A549 (cell line): Measurements from ENCODE around the gene OPRM1. TPM values are rescaled to one million over a fixed set of nuclear protein-coding genes. Genes with fewer than 3 reads are reported as not detected.

Experiments used
- ATAC-seq, 2 experiments: fragments of 200-7000 bp in 1 of 2; fragments of >200 bp in 1 of 2; cut with Nextera tagmentation in 1 of 2; cut with Tn5 transposase in 1 of 2; 3 replicates each; pipeline versions ENCODE4 v1.8.0 to v1.9.1; 2018 to 2020; ENCODE audit warnings: mild to moderate bottlenecking in 1 of 2, moderate library complexity in 1 of 2
- CTCF ChIA-PET: fragments of 300-600 bp; sonication (Branson Sonifier 250); formaldehyde crosslinking; extraction: SDS; loops from one replicate; lab custom pipeline; 2021; ENCODE audit warnings: antibody characterized with exemption, inconsistent platforms; lab: Yijun Ruan, JAX
- POLR2A ChIA-PET: fragments of 350-600 bp; formaldehyde crosslinking; extraction: SDS; loops from one replicate; lab custom pipeline; 2021; ENCODE audit warnings: antibody characterized with exemption, inconsistent platforms; lab: Yijun Ruan, JAX
- DNase-seq, 2 experiments: peaks; one replicate each; pipeline versions ENCODE4 v3.0.0 to v3.0.0-alpha.2; 2011 to 2016; ENCODE audit warnings: low read depth in 1 of 2, low spot score in 1 of 2
- FAIRE-seq: peaks from 2 replicates; lab custom pipeline; 2011; peaks lifted over from hg19 to GRCh38; lab: Jason Lieb, UNC
- H3K27ac ChIP-seq, 2 experiments: fragments of >200 bp; sonication (Bioruptor Twin); formaldehyde crosslinking; 3 replicates each; pipeline ENCODE4 v1.5.1; 2016 to 2017
- H3K4me1 ChIP-seq: fragments of >200 bp; sonication (Bioruptor Twin); formaldehyde crosslinking; 3 replicates; pipeline ENCODE4 v1.6.1; 2016
- H3K4me2 ChIP-seq: fragments of >200 bp; sonication (Bioruptor Twin); formaldehyde crosslinking; 3 replicates; pipeline ENCODE4 v1.6.1; 2016
- H3K4me3 ChIP-seq: fragments of >200 bp; sonication (Bioruptor Twin); formaldehyde crosslinking; 3 replicates; pipeline ENCODE4 v1.5.1; 2016
- H3K9me3 ChIP-seq: fragments of >200 bp; sonication (Bioruptor Twin); formaldehyde crosslinking; 3 replicates; pipeline ENCODE4 v1.6.1; 2016
- BHLHE40 ChIP-seq: IDR thresholded peaks from 2 replicates; pipeline ENCODE4 v1.6.1; 2012; ENCODE audit warnings: low read depth, low read length, inconsistent platforms
- CBX2 ChIP-seq: fragments of 200-600 bp; sonication (generic); IDR thresholded peaks from 2 replicates; pipeline ENCODE4 v1.6.1; 2016; ENCODE audit warnings: low read depth, mild to moderate bottlenecking, borderline replicate concordance
- CBX8 ChIP-seq: fragments of 200-600 bp; sonication (generic); IDR thresholded peaks from 2 replicates; pipeline ENCODE4 v1.6.1; 2016
- CHD2 ChIP-seq: fragments of 150-350 bp; IDR thresholded peaks from 2 replicates; pipeline ENCODE4 v1.6.1; 2014; ENCODE audit warnings: low read length; ENCODE audit not compliant: partially characterized antibody
- CHD4 ChIP-seq: fragments of 200-600 bp; sonication (generic); IDR thresholded peaks from 2 replicates; pipeline ENCODE4 v1.6.1; 2016; ENCODE audit warnings: antibody characterized with exemption, mild to moderate bottlenecking, borderline replicate concordance
- EHF ChIP-seq: fragments of 250-450 bp; sonication (Bioruptor Pico); IDR thresholded peaks from 2 replicates; pipeline ENCODE4 v1.5.0; 2020; ENCODE audit warnings: mild to moderate bottlenecking
- EHMT2 ChIP-seq: fragments of 200-600 bp; sonication (generic); IDR thresholded peaks from 2 replicates; pipeline ENCODE4 v1.6.1; 2016; ENCODE audit warnings: antibody characterized with exemption, low read depth, mild to moderate bottlenecking, moderate library complexity
- ESRRA ChIP-seq: fragments of 150-350 bp; IDR thresholded peaks from 2 replicates; pipeline ENCODE4 v1.6.1; 2014; ENCODE audit warnings: mild to moderate bottlenecking, low read length, borderline replicate concordance
- FOSL2 ChIP-seq, 2 experiments: fragments of 450-650 bp in 1 of 2; fragments of >200 bp in 1 of 2; sonication (Bioruptor Twin) in 1 of 2; formaldehyde crosslinking; IDR thresholded peaks; 2 replicates each; pipeline versions ENCODE4 v1.5.0 to v1.6.1; 2016 to 2020; ENCODE audit warnings: mild to moderate bottlenecking in 1 of 2, moderate library complexity in 1 of 2
- GATA3 ChIP-seq: IDR thresholded peaks from 2 replicates; pipeline ENCODE4 v1.6.1; 2012; ENCODE audit warnings: borderline replicate concordance
- HDAC2 ChIP-seq: fragments of 200-600 bp; sonication (generic); IDR thresholded peaks from 2 replicates; pipeline ENCODE4 v1.6.1; 2016
- HEYL ChIP-seq: fragments of 250-450 bp; sonication (Bioruptor Pico); IDR thresholded peaks from 2 replicates; pipeline ENCODE4 v1.8.0; 2021; ENCODE audit warnings: mild to moderate bottlenecking, moderate library complexity
- JUNB ChIP-seq: fragments of >200 bp; sonication (Bioruptor Twin); formaldehyde crosslinking; IDR thresholded peaks from 2 replicates; pipeline ENCODE4 v1.6.1; 2016
- KDM1A ChIP-seq: fragments of 200-600 bp; sonication (generic); IDR thresholded peaks from 2 replicates; pipeline ENCODE4 v1.6.1; 2016; ENCODE audit warnings: low read depth, mild to moderate bottlenecking
- MAZ ChIP-seq: fragments of 150-350 bp; IDR thresholded peaks from 2 replicates; pipeline ENCODE4 v1.6.1; 2014; ENCODE audit warnings: antibody characterized with exemption, low read depth, low read length, borderline replicate concordance
- MYC ChIP-seq: IDR thresholded peaks from 2 replicates; pipeline ENCODE4 v1.6.1; 2012; ENCODE audit warnings: mild to moderate bottlenecking, inconsistent platforms, low read length, improper control_type of control experiment, borderline replicate concordance
- NFE2L2 ChIP-seq: fragments of 150-350 bp; conservative IDR thresholded peaks from 2 replicates; pipeline ENCODE4 v1.6.1; 2014; ENCODE audit warnings: low read length
- NPAS2 ChIP-seq: fragments of 250-450 bp; sonication (Bioruptor Pico); IDR thresholded peaks from 2 replicates; pipeline ENCODE4 v1.8.0; 2022; ENCODE audit warnings: mild to moderate bottlenecking, moderate library complexity, borderline replicate concordance
- NR3C1 ChIP-seq: fragments of >200 bp; sonication (Bioruptor Twin); formaldehyde crosslinking; IDR thresholded peaks from 3 replicates; pipeline ENCODE4 v1.6.1; 2017
- PHF8 ChIP-seq: fragments of 200-600 bp; sonication (generic); IDR thresholded peaks from 2 replicates; pipeline ENCODE4 v1.6.1; 2016; ENCODE audit warnings: low read depth, mild to moderate bottlenecking, antibody characterized with exemption, moderate library complexity, borderline replicate concordance
- POLR2A ChIP-seq: IDR thresholded peaks from 2 replicates; pipeline ENCODE4 v1.6.1; 2012; ENCODE audit warnings: mild to moderate bottlenecking, low read length
- RNF2 ChIP-seq: fragments of 200-600 bp; sonication (generic); IDR thresholded peaks from 2 replicates; pipeline ENCODE4 v1.6.1; 2016; ENCODE audit warnings: low read depth, mild to moderate bottlenecking, antibody characterized with exemption, moderate library complexity, borderline replicate concordance
- SMC3 ChIP-seq: fragments of >200 bp; sonication (Bioruptor Twin); formaldehyde crosslinking; IDR thresholded peaks from 3 replicates; pipeline ENCODE4 v1.6.1; 2018; ENCODE audit warnings: inconsistent platforms
- TFCP2L1 ChIP-seq: fragments of 250-450 bp; sonication (Bioruptor Pico); IDR thresholded peaks from 2 replicates; pipeline ENCODE4 v1.5.0; 2021; ENCODE audit warnings: mild to moderate bottlenecking
- ZC3H11A ChIP-seq: fragments of 450-650 bp; IDR thresholded peaks from 2 replicates; pipeline ENCODE4 v1.6.1; 2014; ENCODE audit warnings: antibody characterized with exemption, mild to moderate bottlenecking
- ZFP36 ChIP-seq: fragments of 450-650 bp; IDR thresholded peaks from 2 replicates; pipeline ENCODE4 v1.6.1; 2014; ENCODE audit warnings: borderline replicate concordance; ENCODE audit not compliant: partially characterized antibody
- ZNF302 ChIP-seq: fragments of 250-450 bp; sonication (Bioruptor Pico); IDR thresholded peaks from 2 replicates; pipeline ENCODE4 v1.9.0; 2021; ENCODE audit warnings: inconsistent platforms, mild to moderate bottlenecking, moderate library complexity
- ZSCAN20 ChIP-seq: fragments of 250-450 bp; sonication (Bioruptor Pico); IDR thresholded peaks from 2 replicates; pipeline ENCODE4 v1.8.0; 2022; ENCODE audit warnings: mild to moderate bottlenecking, moderate library complexity
- WGBS: methylation state at CpG from one replicate; pipeline ENCODE4 v1.1.6; 2017; ENCODE audit errors: missing lambda C conversion rate; 5-methylcytosine and 5-hydroxymethylcytosine counted together
- polyA plus RNA-seq, 4 experiments: library from polyadenylated mRNA; depleted of rRNA in 3 of 4; stranded (reverse); fragments of >200 nt; fragmentation: RNase III in 1 of 4; extraction: RNeasy Plus Mini Kit Qiagen cat#74134 plus additional on column Dnase treatment in 1 of 4; gene quantifications; 2 replicates in 3 of 4; 3 replicates in 1 of 4; pipeline ENCODE4 v1.2.3, GENCODE V29; 2011 to 2017
- TF ChIP-seq, protein P1 (sequence below): fragments of >200 bp; sonication (Bioruptor Twin); formaldehyde crosslinking; IDR thresholded peaks from 2 replicates; pipeline ENCODE4 v1.6.1; 2016
- TF ChIP-seq, protein P2 (sequence below): IDR thresholded peaks from 2 replicates; pipeline ENCODE4 v1.6.1; 2012; ENCODE audit warnings: low read depth, borderline replicate concordance

The OPRM1 gene
- polyA plus RNA-seq, 2 of the 4 experiments (the other 2 are of a cell fraction), result not detected

DNA sequence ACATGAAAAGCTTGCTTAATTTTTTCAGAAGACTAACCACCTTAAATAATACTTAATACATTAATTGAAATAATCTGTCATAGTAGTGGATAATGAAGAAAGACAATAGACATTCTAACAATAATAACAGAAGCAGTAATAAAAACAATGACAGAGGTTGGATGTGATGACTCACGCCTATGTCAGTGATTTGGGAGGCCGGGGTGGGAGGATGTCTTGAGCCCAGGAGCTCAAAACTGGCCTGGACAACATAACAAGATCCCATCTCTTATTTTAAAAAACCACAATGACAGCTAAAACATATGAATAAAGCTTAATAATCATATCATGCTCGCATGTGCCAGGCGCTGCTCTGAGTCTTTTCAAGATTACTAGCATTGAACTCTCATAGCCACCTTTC lies 212.1 kb downstream of the OPRM1 start (continued):
- TF ChIP-seq, protein P1, sequence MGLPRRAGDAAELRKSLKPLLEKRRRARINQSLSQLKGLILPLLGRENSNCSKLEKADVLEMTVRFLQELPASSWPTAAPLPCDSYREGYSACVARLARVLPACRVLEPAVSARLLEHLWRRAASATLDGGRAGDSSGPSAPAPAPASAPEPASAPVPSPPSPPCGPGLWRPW, result no peak
- TF ChIP-seq JUNB (no peak), EHF (CRISPR knock-in tag) (no peak), CBX2 (no peak), MAZ (no peak), HEYL (CRISPR knock-in tag) (no peak), NPAS2 (no peak), ZNF302 (no peak)

DNA sequence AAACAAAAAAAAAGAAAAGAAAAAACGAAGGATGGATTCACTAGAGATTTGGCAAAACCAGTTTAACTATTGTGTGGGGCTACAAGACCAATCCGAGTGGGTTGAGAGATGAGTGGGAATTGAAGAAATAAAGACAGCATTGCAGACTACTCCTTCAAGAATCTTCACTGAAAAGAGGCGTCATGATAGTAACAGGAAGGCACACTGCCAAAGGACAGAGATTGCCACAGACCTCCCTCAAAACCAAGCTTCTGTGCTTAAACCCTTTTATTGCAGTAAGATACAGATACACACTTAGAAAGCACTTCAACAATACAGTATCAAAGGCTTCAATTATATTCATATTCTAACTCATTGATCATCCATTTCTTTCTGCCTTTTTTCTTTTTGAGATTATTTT lies 213.6 kb downstream of the OPRM1 start:
- ATAC-seq, result no peak
- TF ChIP-seq TFCP2L1 (CRISPR knock-in tag), result no peak
- no peak for TF ChIP-seq SMC3
- TF ChIP-seq, protein P1, result no peak
- no peak for TF ChIP-seq EHMT2
- no peak for TF ChIP-seq CBX8
- TF ChIP-seq NPAS2, result no peak
- TF ChIP-seq CHD4, result no peak
- no peak for TF ChIP-seq JUNB
- no peak for TF ChIP-seq POLR2A
- no peak for TF ChIP-seq NFE2L2
- no peak for TF ChIP-seq MYC
- no peak for TF ChIP-seq GATA3
- no peak for TF ChIP-seq FOSL2 (IDR thresholded peaks at IDR 0.05)
- TF ChIP-seq FOSL2 (CRISPR knock-in tag; IDR thresholded peaks at IDR 0.05), result no peak
- TF ChIP-seq ESRRA, result no peak
- no peak for TF ChIP-seq ZFP36
- TF ChIP-seq, all 56 proteins: peak for 0

DNA sequence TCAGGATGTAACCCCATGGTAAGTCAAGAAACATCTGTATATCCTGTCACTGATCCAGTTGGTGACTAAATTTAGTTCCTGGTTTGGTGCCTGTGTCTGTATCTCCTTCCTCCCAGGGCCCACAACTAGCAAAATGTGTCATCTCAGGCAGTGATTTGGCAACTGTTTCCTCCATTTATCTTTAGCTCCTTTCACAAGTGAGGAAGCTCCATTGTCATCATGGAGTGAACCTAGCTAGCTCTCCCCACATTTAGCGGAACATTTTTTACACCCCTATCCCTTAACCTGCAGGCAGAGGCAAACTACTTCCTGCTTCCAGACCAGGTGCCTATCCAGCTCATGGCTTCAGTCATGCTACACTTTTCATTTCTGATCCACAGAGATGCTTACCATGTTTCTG lies 218.0 kb downstream of the OPRM1 start:
- 81% methylated on average over 1 of the region's 1 CpG for WGBS
- Histone ChIP-seq H3K9me3 (0 out of 3 replicates have a peak, but pooled peaks cover 2% of the 10 kb centered on the region), H3K4me3 (no peak overlapping the region), H3K4me1 (no peaks in the 10 kb centered on the region), H3K27ac (no peak overlapping the region), H3K4me2 (no peak overlapping the region)
- FAIRE-seq (no peak), ATAC-seq (no peak), DNase-seq (no peak)
- CTCF ChIA-PET, result interaction anchor here (0.6 kb wide), 1 partner anchor 104 kb away, joined by 4 read pairs; no protein-coding TSS in a partner anchor
- no peak for TF ChIP-seq HDAC2
- TF ChIP-seq CHD2, result no peak
- TF ChIP-seq KDM1A, result no peak
- no peak for TF ChIP-seq CHD4
- TF ChIP-seq PHF8, result no peak
- TF ChIP-seq ZFP36, result no peak
- TF ChIP-seq EHF (CRISPR knock-in tag), result no peak
- no peak for TF ChIP-seq BHLHE40
- TF ChIP-seq ZSCAN20 (CRISPR knock-in tag), result no peak
- TF ChIP-seq, protein P2, sequence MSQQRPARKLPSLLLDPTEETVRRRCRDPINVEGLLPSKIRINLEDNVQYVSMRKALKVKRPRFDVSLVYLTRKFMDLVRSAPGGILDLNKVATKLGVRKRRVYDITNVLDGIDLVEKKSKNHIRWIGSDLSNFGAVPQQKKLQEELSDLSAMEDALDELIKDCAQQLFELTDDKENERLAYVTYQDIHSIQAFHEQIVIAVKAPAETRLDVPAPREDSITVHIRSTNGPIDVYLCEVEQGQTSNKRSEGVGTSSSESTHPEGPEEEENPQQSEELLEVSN, result no peak
- TF ChIP-seq ZC3H11A, result no peak
- TF ChIP-seq NR3C1, result no peak
- TF ChIP-seq RNF2, result no peak
- POLR2A ChIA-PET, result no interaction called here

More for the DNA sequence above, 213.6 kb downstream of the OPRM1 start:
- POLR2A ChIA-PET, result no interaction called here
- DNase-seq, result no peak
- 42% methylated on average over 3 of the region's 3 CpGs for WGBS
- Histone ChIP-seq H3K4me2 (no peak overlapping the region), H3K27ac (no peak overlapping the region), H3K4me3 (no peak overlapping the region), H3K9me3 (0 out of 3 replicates have a peak, but pooled peaks cover 2% of the 10 kb centered on the region), H3K4me1 (no peaks in the 10 kb centered on the region)
- FAIRE-seq, result no peak
- CTCF ChIA-PET, result no interaction called here
